ENCODE measurements around the gene SHFL. TPM values are rescaled to one million over a fixed set of nuclear protein-coding genes. Genes with fewer than 3 reads are reported as not detected.

The SHFL gene
- total and polyA plus RNA-seq, 2 of the 8 experiments (the other 6 are each of a cell fraction or from before 2014, with no cell fraction given) = 25.3 to 37.1 TPM

DNA sequence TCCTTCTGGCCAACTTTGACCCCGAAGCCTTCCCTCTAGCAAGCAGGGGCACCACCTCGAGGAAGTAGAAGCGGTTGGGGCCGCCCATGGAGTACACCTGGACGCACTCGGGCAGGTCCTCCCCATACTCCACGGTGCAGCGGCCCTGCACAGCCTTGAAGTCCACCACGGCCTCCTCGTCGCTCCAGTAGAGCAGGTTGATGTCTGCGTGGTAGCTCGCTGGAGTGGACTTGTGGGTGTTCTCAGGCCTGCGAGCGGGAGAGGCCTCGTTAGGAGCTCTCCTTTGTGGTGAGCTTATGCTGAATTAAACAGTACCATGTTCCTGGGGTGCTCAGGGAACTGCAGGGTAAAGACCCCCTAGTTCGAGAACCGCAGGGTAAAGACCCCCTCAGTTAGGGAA lies 55.9 kb downstream of the SHFL start (continued):
- TF ChIP-seq TAF7 (optimal IDR thresholded peaks at IDR 0.05; ENCODE audit: borderline replicate concordance, low read depth, low read length) (no peak), CHD2 (IDR thresholded peaks at IDR 0.05; ENCODE audit: low read length) (no peak)

Small RNA genes lying within 50 kb of the gene (microRNA-seq; reads per million reads assigned to microRNA genes)
- gene MIR5589 (ENCODE audit: borderline microRNAs expressed in 2 of 2, borderline number of aligned reads in 2 of 2, borderline replicate concordance in 1 of 2) = 0 reads per million in 2 experiments

Small RNA genes lying within 50 kb of the gene (small RNA-seq; reads per million reads assigned to genes)
- gene MIR5589 (ENCODE audit: insufficient read depth) (not detected), gene SNORD105 (ENCODE audit: insufficient read depth) (126 reads per million, percentile 98 among the genes with 10 or more reads in this experiment), gene SNORD105B (ENCODE audit: insufficient read depth) (86.9 reads per million, percentile 97 among the genes with 10 or more reads in this experiment)

Other genes starting within 250 kb of the SHFL start
- 68.2 and 72.0 TPM in 2 replicates for gene OLFM2, start 149.8 kb upstream of the SHFL start, total RNA-seq (2021; fragmentation: NEBNext Ultra II Directional; extraction: Animal tissue kit (Norgen Biotek cat#: 25700))
- gene OLFM2, start 149.8 kb upstream of the SHFL start, polyA plus RNA-seq (2011; rRNA removed) = 151 and 238 TPM in 2 replicates
- gene COL5A3, start 75.8 kb upstream of the SHFL start, total RNA-seq (2021; fragmentation: NEBNext Ultra II Directional; extraction: Animal tissue kit (Norgen Biotek cat#: 25700)) = 0.74 and 0.75 TPM in 2 replicates
- gene COL5A3, start 75.8 kb upstream of the SHFL start, polyA plus RNA-seq (2011; rRNA removed) = 0.67 and 1.2 TPM in 2 replicates
- not detected in 2 replicates for gene RDH8, start 72.8 kb upstream of the SHFL start, total RNA-seq (2021; fragmentation: NEBNext Ultra II Directional; extraction: Animal tissue kit (Norgen Biotek cat#: 25700))
- gene RDH8, start 72.8 kb upstream of the SHFL start, polyA plus RNA-seq (2011; rRNA removed) = 0.38 and 0.58 TPM in 2 replicates
- gene ANGPTL6, start 16.4 kb downstream of the SHFL start, total RNA-seq (2021; fragmentation: NEBNext Ultra II Directional; extraction: Animal tissue kit (Norgen Biotek cat#: 25700)) = not detected in 2 replicates
- 0.20 and 0.38 TPM in 2 replicates for gene ANGPTL6, start 16.4 kb downstream of the SHFL start, polyA plus RNA-seq (2011; rRNA removed)
- gene PPAN, start 20.0 kb downstream of the SHFL start, total RNA-seq (2021; fragmentation: NEBNext Ultra II Directional; extraction: Animal tissue kit (Norgen Biotek cat#: 25700)) = 72.6 and 74.4 TPM in 2 replicates
- gene PPAN, start 20.0 kb downstream of the SHFL start, polyA plus RNA-seq (2011; rRNA removed) = 48.8 and 74.7 TPM in 2 replicates
- 17.8 and 18.0 TPM in 2 replicates for gene P2RY11, start 25.4 kb downstream of the SHFL start, total RNA-seq (2021; fragmentation: NEBNext Ultra II Directional; extraction: Animal tissue kit (Norgen Biotek cat#: 25700))
- gene P2RY11, start 25.4 kb downstream of the SHFL start, polyA plus RNA-seq (2011; rRNA removed) = 9.2 and 16.2 TPM in 2 replicates
- 281 and 284 TPM in 2 replicates for gene EIF3G, start 33.6 kb downstream of the SHFL start, total RNA-seq (2021; fragmentation: NEBNext Ultra II Directional; extraction: Animal tissue kit (Norgen Biotek cat#: 25700))
- gene EIF3G, start 33.6 kb downstream of the SHFL start, polyA plus RNA-seq (2011; rRNA removed) = 238 and 426 TPM in 2 replicates
- 208 and 210 TPM in 2 replicates for gene DNMT1, start 108.6 kb downstream of the SHFL start, total RNA-seq (2021; fragmentation: NEBNext Ultra II Directional; extraction: Animal tissue kit (Norgen Biotek cat#: 25700))
- 101 and 121 TPM in 2 replicates for gene DNMT1, start 108.6 kb downstream of the SHFL start, polyA plus RNA-seq (2011; rRNA removed)
- 18.7 and 19.4 TPM in 2 replicates for gene S1PR2, start 145.0 kb downstream of the SHFL start, total RNA-seq (2021; fragmentation: NEBNext Ultra II Directional; extraction: Animal tissue kit (Norgen Biotek cat#: 25700))
- gene S1PR2, start 145.0 kb downstream of the SHFL start, polyA plus RNA-seq (2011; rRNA removed) = 16.2 and 17.5 TPM in 2 replicates
- 82.3 and 90.7 TPM in 2 replicates for gene MRPL4, start 165.9 kb downstream of the SHFL start, total RNA-seq (2021; fragmentation: NEBNext Ultra II Directional; extraction: Animal tissue kit (Norgen Biotek cat#: 25700))
- gene MRPL4, start 165.9 kb downstream of the SHFL start, polyA plus RNA-seq (2011; rRNA removed) = 187 and 282 TPM in 2 replicates
- gene ICAM1, start 184.8 kb downstream of the SHFL start, total RNA-seq (2021; fragmentation: NEBNext Ultra II Directional; extraction: Animal tissue kit (Norgen Biotek cat#: 25700)) = 3.8 and 4.0 TPM in 2 replicates
- gene ICAM1, start 184.8 kb downstream of the SHFL start, polyA plus RNA-seq (2011; rRNA removed) = 5.2 and 9.4 TPM in 2 replicates
- 1.3 and 1.5 TPM in 2 replicates for gene ICAM4, start 200.6 kb downstream of the SHFL start, total RNA-seq (2021; fragmentation: NEBNext Ultra II Directional; extraction: Animal tissue kit (Norgen Biotek cat#: 25700))
- 4.1 and 6.3 TPM in 2 replicates for gene ICAM4, start 200.6 kb downstream of the SHFL start, polyA plus RNA-seq (2011; rRNA removed)
- 1.9 and 4.8 TPM in 2 replicates for gene ICAM5, start 203.6 kb downstream of the SHFL start, total RNA-seq (2021; fragmentation: NEBNext Ultra II Directional; extraction: Animal tissue kit (Norgen Biotek cat#: 25700))
- 3.9 and 9.0 TPM in 2 replicates for gene ICAM5, start 203.6 kb downstream of the SHFL start, polyA plus RNA-seq (2011; rRNA removed)
- 4.6 and 5.1 TPM in 2 replicates for gene ZGLP1, start 223.5 kb downstream of the SHFL start, total RNA-seq (2021; fragmentation: NEBNext Ultra II Directional; extraction: Animal tissue kit (Norgen Biotek cat#: 25700))
- 4.2 and 8.2 TPM in 2 replicates for gene ZGLP1, start 223.5 kb downstream of the SHFL start, polyA plus RNA-seq (2011; rRNA removed)
- 27.0 and 27.8 TPM in 2 replicates for gene FDX2, start 229.7 kb downstream of the SHFL start, total RNA-seq (2021; fragmentation: NEBNext Ultra II Directional; extraction: Animal tissue kit (Norgen Biotek cat#: 25700))
- gene FDX2, start 229.7 kb downstream of the SHFL start, polyA plus RNA-seq (2011; rRNA removed) = 64.4 and 80.2 TPM in 2 replicates
- 70.5 and 72.4 TPM in 2 replicates for gene RAVER1, start 247.2 kb downstream of the SHFL start, total RNA-seq (2021; fragmentation: NEBNext Ultra II Directional; extraction: Animal tissue kit (Norgen Biotek cat#: 25700))
- gene RAVER1, start 247.2 kb downstream of the SHFL start, polyA plus RNA-seq (2011; rRNA removed) = 5.7 and 17.1 TPM in 2 replicates